Measurements from ENCODE around the gene RCAN1. TPM values are rescaled to one million over a fixed set of nuclear protein-coding genes. Genes with fewer than 3 reads are reported as not detected.

The RCAN1 gene
- total RNA-seq, 1 experiment from 2014 or later = 16.8 TPM

Other genes starting within 250 kb of the RCAN1 start
- gene SMIM11, start 239.6 kb downstream of the RCAN1 start, total RNA-seq (2014; rRNA removed; shearing (Covaris generic)) = 31.8 and 38.8 TPM in 2 replicates
- gene SMIM34, start 191.2 kb downstream of the RCAN1 start, total RNA-seq (2014; rRNA removed; shearing (Covaris generic)) = not detected in 2 replicates
- gene KCNE1, start 102.9 kb downstream of the RCAN1 start, total RNA-seq (2014; rRNA removed; shearing (Covaris generic)) = not detected in 2 replicates
- gene CLIC6, start 53.9 kb upstream of the RCAN1 start, total RNA-seq (2014; rRNA removed; shearing (Covaris generic)) = not detected in 2 replicates